H9 (cell line): ENCODE data around the gene COX7A2L. TPM values are rescaled to one million over a fixed set of nuclear protein-coding genes. Genes with fewer than 3 reads are reported as not detected.

Experiments
- DNase-seq: peaks from one replicate; pipeline ENCODE4 v3.0.0-alpha.2; 2017
- H2AFZ ChIP-seq: one replicate; pipeline ENCODE4 v1.6.1; 2013; ENCODE audit warnings: mild to moderate bottlenecking, low read length, control low read depth, moderate library complexity
- H2AK5ac ChIP-seq: 2 replicates; pipeline ENCODE4 v1.6.1; 2013; ENCODE audit warnings: low read length, control low read depth, mixed read lengths; ENCODE audit not compliant: insufficient read length
- H2BK120ac ChIP-seq: one replicate; pipeline ENCODE4 v1.6.1; 2013; ENCODE audit warnings: low read depth, mild to moderate bottlenecking, low read length, control low read depth, inconsistent platforms; ENCODE audit not compliant: poor library complexity, severe bottlenecking
- H2BK12ac ChIP-seq: 2 replicates; pipeline ENCODE4 v1.6.1; 2013; ENCODE audit warnings: low read length, control low read depth, mixed read lengths, low read depth; ENCODE audit not compliant: insufficient read length
- H2BK15ac ChIP-seq: 2 replicates; pipeline ENCODE4 v1.6.1; 2013; ENCODE audit warnings: low read depth, low read length, control low read depth
- H2BK20ac ChIP-seq: one replicate; pipeline ENCODE4 v1.6.1; 2013; ENCODE audit warnings: low read depth, mild to moderate bottlenecking, low read length, control low read depth, inconsistent platforms; ENCODE audit not compliant: poor library complexity, severe bottlenecking
- H2BK5ac ChIP-seq: 2 replicates; pipeline ENCODE4 v1.6.1; 2013; ENCODE audit warnings: low read length, control low read depth, mixed read lengths; ENCODE audit not compliant: insufficient read length
- H3K14ac ChIP-seq: 2 replicates; pipeline ENCODE4 v1.6.1; 2013; ENCODE audit warnings: low read length, control low read depth; ENCODE audit not compliant: insufficient read depth
- H3K18ac ChIP-seq: 2 replicates; pipeline ENCODE4 v1.6.1; 2013; ENCODE audit warnings: low read depth, mild to moderate bottlenecking, mixed read lengths, low read length, control low read depth; ENCODE audit not compliant: insufficient read length
- H3K23ac ChIP-seq: 2 replicates; pipeline ENCODE4 v1.6.1; 2013; ENCODE audit warnings: low read length, control low read depth, mixed read lengths, low read depth; ENCODE audit not compliant: insufficient read length
- H3K23me2 ChIP-seq: 2 replicates; pipeline ENCODE4 v1.6.1; 2013; ENCODE audit warnings: low read depth, mild to moderate bottlenecking, mixed read lengths, low read length, control low read depth; ENCODE audit not compliant: insufficient read length, poor library complexity, severe bottlenecking
- H3K27ac ChIP-seq: 2 replicates; pipeline ENCODE4 v1.5.1; 2013; ENCODE audit warnings: low read length, control low read depth, mixed read lengths, low read depth; ENCODE audit not compliant: insufficient read length
- H3K27me3 ChIP-seq: 2 replicates; pipeline ENCODE4 v1.6.1; 2013; ENCODE audit warnings: low read length, control low read depth, inconsistent platforms; ENCODE audit not compliant: insufficient read depth
- H3K4ac ChIP-seq: 2 replicates; pipeline ENCODE4 v1.6.1; 2013; ENCODE audit warnings: low read depth, mild to moderate bottlenecking, control low read depth, inconsistent platforms, low read length, moderate library complexity
- H3K4me1 ChIP-seq: 2 replicates; pipeline ENCODE4 v1.6.1; 2013; ENCODE audit warnings: low read length, control low read depth, inconsistent platforms; ENCODE audit not compliant: insufficient read depth
- H3K4me2 ChIP-seq: 2 replicates; pipeline ENCODE4 v1.6.1; 2013; ENCODE audit warnings: low read length, control low read depth, mixed read lengths; ENCODE audit not compliant: insufficient read length, insufficient read depth
- H3K56ac ChIP-seq: 2 replicates; pipeline ENCODE4 v1.6.1; 2013; ENCODE audit warnings: low read depth, mild to moderate bottlenecking, mixed read lengths, low read length, control low read depth; ENCODE audit not compliant: insufficient read length
- H3K79me1 ChIP-seq: 2 replicates; pipeline ENCODE4 v1.6.1; 2013; ENCODE audit warnings: low read depth, mild to moderate bottlenecking, moderate library complexity, low read length, control low read depth, inconsistent platforms; ENCODE audit not compliant: insufficient read depth, poor library complexity, severe bottlenecking
- H3K79me2 ChIP-seq: 2 replicates; pipeline ENCODE4 v1.6.1; 2013; ENCODE audit warnings: low read length, control low read depth, inconsistent platforms; ENCODE audit not compliant: insufficient read depth
- H3K9ac ChIP-seq: 2 replicates; pipeline ENCODE4 v1.6.1; 2013; ENCODE audit warnings: low read length, control low read depth, mixed read lengths; ENCODE audit not compliant: insufficient read length; ENCODE audit errors: extremely low read depth
- H3K9me3 ChIP-seq: one replicate; pipeline ENCODE4 v1.6.1; 2013; ENCODE audit warnings: low read depth, low read length, inconsistent platforms; ENCODE audit not compliant: control insufficient read depth
- H3T11ph ChIP-seq: one replicate; pipeline ENCODE4 v1.6.1; 2013; ENCODE audit warnings: mild to moderate bottlenecking, low read length, control low read depth, inconsistent platforms
- H4K20me1 ChIP-seq: one replicate; pipeline ENCODE4 v1.6.1; 2013; ENCODE audit not compliant: control insufficient read depth, insufficient read length, insufficient read depth
- H4K5ac ChIP-seq: 2 replicates; pipeline ENCODE4 v1.6.1; 2013; ENCODE audit warnings: low read depth, mild to moderate bottlenecking, mixed read lengths, low read length, control low read depth; ENCODE audit not compliant: insufficient read length
- H4K8ac ChIP-seq: replicated peaks from 2 replicates; pipeline ENCODE4 v1.6.1; 2013; ENCODE audit warnings: low read length, control low read depth, mixed read lengths, low read depth; ENCODE audit not compliant: insufficient read length
- H4K91ac ChIP-seq: 2 replicates; pipeline ENCODE4 v1.6.1; 2013; ENCODE audit warnings: low read depth, mild to moderate bottlenecking, moderate library complexity, mixed read lengths, low read length, control low read depth; ENCODE audit not compliant: insufficient read length
- H3K27ac Mint-ChIP-seq, 3 experiments: 2 replicates in 2 of 3; 3 replicates in 1 of 3; pipeline ENCODE4 v1.8.0; 2020 to 2021; ENCODE audit warnings: mixed read lengths in 3 of 3, mild to moderate bottlenecking in 1 of 3, moderate library complexity in 1 of 3
- H3K27me3 Mint-ChIP-seq: 2 replicates; pipeline ENCODE4 v1.8.0; 2021; ENCODE audit warnings: low read depth, mild to moderate bottlenecking, moderate library complexity, mixed read lengths
- H3K36me3 Mint-ChIP-seq, 3 experiments: 2 replicates in 2 of 3; 3 replicates in 1 of 3; pipeline ENCODE4 v1.8.0; 2020 to 2021; ENCODE audit warnings: low read depth in 3 of 3, mixed read lengths in 3 of 3; ENCODE audit not compliant: insufficient read depth in 1 of 3
- H3K4me1 Mint-ChIP-seq, 2 experiments: 2 replicates each; pipeline ENCODE4 v1.8.0; 2020; ENCODE audit warnings: mixed read lengths in 2 of 2
- H3K4me3 Mint-ChIP-seq, 2 experiments: 2 replicates in 1 of 2; 3 replicates in 1 of 2; pipeline ENCODE4 v1.8.0; 2020 to 2021; ENCODE audit warnings: mild to moderate bottlenecking in 2 of 2, mixed read lengths in 2 of 2, moderate library complexity in 1 of 2
- H3K9me3 Mint-ChIP-seq, 2 experiments: 2 replicates in 1 of 2; 3 replicates in 1 of 2; pipeline ENCODE4 v1.8.0; 2020; ENCODE audit warnings: mild to moderate bottlenecking in 2 of 2, mixed read lengths in 2 of 2, moderate library complexity in 1 of 2
- WGBS: extraction: QIAGEN DNeasy Blood & Tissue Kit; methylation state at CpG from one replicate; pipeline ENCODE4 v1.1.7; 2013; ENCODE audit warnings: missing lambda C conversion rate, low lambda C conversion rate, mixed read lengths; ENCODE audit not compliant: insufficient read length; ENCODE audit errors: extremely low coverage; 5-methylcytosine and 5-hydroxymethylcytosine counted together
- total RNA-seq: library from RNA; stranded (reverse); gene quantifications from 2 replicates; pipeline ENCODE4 v1.2.1, GENCODE V29; 2021
- TF ChIP-seq, protein P1 (sequence below): fragments of 200-600 bp; sonication (generic); conservative IDR thresholded peaks from 3 replicates; pipeline ENCODE4 v1.8.0; 2021; ENCODE audit warnings: antibody characterized with exemption, mild to moderate bottlenecking

COX7A2L gene
- total RNA-seq, 1 experiment from 2014 or later, result 102 TPM

DNA sequence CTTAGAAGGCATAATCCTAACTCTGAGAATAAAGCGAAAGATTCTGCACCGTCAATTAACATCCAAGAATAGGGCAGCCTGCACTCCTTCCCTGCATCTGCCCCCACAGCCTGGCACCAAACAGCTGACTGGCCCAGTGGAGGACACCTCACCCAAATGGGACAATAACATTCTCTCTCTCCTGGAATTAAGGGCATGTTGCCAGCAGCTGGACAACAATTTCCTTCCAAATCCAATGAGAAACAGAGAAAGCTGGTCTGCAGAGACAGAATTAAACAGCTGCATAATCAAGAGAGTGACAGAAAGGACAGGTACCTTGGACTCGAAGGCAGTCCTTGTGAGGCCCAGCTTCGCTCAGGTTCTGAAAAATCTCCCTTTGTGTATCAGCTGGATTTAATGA is 15.0 kb downstream of the COX7A2L start:
- WGBS, result no CpG with 5 or more reads among the region's 4 CpGs
- H3K18ac ChIP-seq, result no peak overlapping the region

More for the DNA sequence above, 15.0 kb downstream of the COX7A2L start:
- TF ChIP-seq, protein P1, sequence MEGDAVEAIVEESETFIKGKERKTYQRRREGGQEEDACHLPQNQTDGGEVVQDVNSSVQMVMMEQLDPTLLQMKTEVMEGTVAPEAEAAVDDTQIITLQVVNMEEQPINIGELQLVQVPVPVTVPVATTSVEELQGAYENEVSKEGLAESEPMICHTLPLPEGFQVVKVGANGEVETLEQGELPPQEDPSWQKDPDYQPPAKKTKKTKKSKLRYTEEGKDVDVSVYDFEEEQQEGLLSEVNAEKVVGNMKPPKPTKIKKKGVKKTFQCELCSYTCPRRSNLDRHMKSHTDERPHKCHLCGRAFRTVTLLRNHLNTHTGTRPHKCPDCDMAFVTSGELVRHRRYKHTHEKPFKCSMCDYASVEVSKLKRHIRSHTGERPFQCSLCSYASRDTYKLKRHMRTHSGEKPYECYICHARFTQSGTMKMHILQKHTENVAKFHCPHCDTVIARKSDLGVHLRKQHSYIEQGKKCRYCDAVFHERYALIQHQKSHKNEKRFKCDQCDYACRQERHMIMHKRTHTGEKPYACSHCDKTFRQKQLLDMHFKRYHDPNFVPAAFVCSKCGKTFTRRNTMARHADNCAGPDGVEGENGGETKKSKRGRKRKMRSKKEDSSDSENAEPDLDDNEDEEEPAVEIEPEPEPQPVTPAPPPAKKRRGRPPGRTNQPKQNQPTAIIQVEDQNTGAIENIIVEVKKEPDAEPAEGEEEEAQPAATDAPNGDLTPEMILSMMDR, result no peak
- Histone ChIP-seq H3K56ac (no peak overlapping the region), H3K23me2 (no peaks in the 10 kb centered on the region), H3K79me1 (peaks cover 4% of the 10 kb centered on the region), H3T11ph (no peak overlapping the region), H4K5ac (no peak overlapping the region), H4K91ac (no peak overlapping the region), H2AFZ (no peak overlapping the region), H2BK12ac (no peak overlapping the region), H3K4me1 (no peaks in the 10 kb centered on the region), H3K27ac (no peak overlapping the region), H3K14ac (no peak overlapping the region), H2BK5ac (no peak overlapping the region), H3K27me3 (no peaks in the 10 kb centered on the region), H3K79me2 (peaks cover 4% of the 10 kb centered on the region; the same call in 1 of the 2 replicates), H3K9me3 (no peaks in the 10 kb centered on the region), H3K23ac (no peak overlapping the region), H2BK15ac (no peak overlapping the region), H2AK5ac (no peak overlapping the region), H2BK120ac (no peak overlapping the region), H4K8ac (no peak overlapping the region), H2BK20ac (no peak overlapping the region), H3K4ac (no peak overlapping the region), H3K9ac (no peak overlapping the region), H3K4me2 (no peak overlapping the region), H4K20me1 (no peaks in the 10 kb centered on the region)
- DNase-seq, result no peak
- Mint-ChIP-seq H3K36me3 (peaks cover 14 to 45% (median 44%) of the 10 kb centered on the region in 3 experiments; a peak in 6 of 7 replicates), H3K4me1 (peaks cover 3 to 14% of the 10 kb centered on the region in 2 experiments; a peak in 3 of 4 replicates), H3K9me3 (no peaks in the 10 kb centered on the region), H3K27ac (peak overlapping the region in 1 of 3 experiments; percentile 31; a peak in 2 of 7 replicates), H3K4me3 (no peak overlapping the region), H3K27me3 (no peaks in the 10 kb centered on the region)
